MG63 (cell line): ENCODE results near the gene FERMT3. TPM values are rescaled to one million over a fixed set of nuclear protein-coding genes. Genes with fewer than 3 reads are reported as not detected.
"Not testable (repeated sequence)": the region's sequence is repeated elsewhere in the genome, so short reads cannot be mapped to it uniquely, and the experiment has no call there.

Experiments
- DNase-seq: peaks from one replicate; pipeline ENCODE4 v3.0.0-alpha.2; 2020
- H3K27me3 ChIP-seq: fragments of 250-450 bp; sonication (Bioruptor Pico); 2 replicates; pipeline ENCODE4 v1.5.1; 2020; ENCODE audit warnings: mild to moderate bottlenecking, moderate library complexity
- H3K36me3 ChIP-seq: fragments of 250-450 bp; sonication (Bioruptor Pico); 2 replicates; pipeline ENCODE4 v1.5.1; 2020; ENCODE audit warnings: mild to moderate bottlenecking, moderate library complexity
- H3K4me3 ChIP-seq: fragments of 250-450 bp; sonication (Bioruptor Pico); 2 replicates; pipeline ENCODE4 v1.5.1; 2020; ENCODE audit warnings: mild to moderate bottlenecking, moderate library complexity
- H3K9me3 ChIP-seq: fragments of 250-450 bp; sonication (Bioruptor Pico); 2 replicates; pipeline ENCODE4 v1.5.1; 2020; ENCODE audit warnings: mild to moderate bottlenecking, moderate library complexity
- total RNA-seq: library from RNA; depleted of rRNA; stranded (reverse); fragments of >200 nt; shearing (Covaris generic); gene quantifications from 2 replicates; pipeline ENCODE4 v1.2.3, GENCODE V29; 2014; ENCODE audit warnings: low replicate concordance

FERMT3 gene
- total RNA-seq, 1 experiment from 2014 or later = not detected

- Histone ChIP-seq H3K27me3 (no peaks in the 10 kb centered on the region), H3K4me3 (no peak overlapping the region), H3K36me3 (peaks cover 7% of the 10 kb centered on the region), H3K9me3 (no peaks in the 10 kb centered on the region)
- no peak for DNase-seq
Observed at GRCh38 chr11:64237484-64237951, 31.0 kb downstream of the FERMT3 start.

GRCh38 chr11:64238076-64238475 lies 31.6 kb downstream of the FERMT3 start:
- Histone ChIP-seq H3K4me3 (no peak overlapping the region), H3K36me3 (peaks cover 12% of the 10 kb centered on the region), H3K27me3 (no peaks in the 10 kb centered on the region), H3K9me3 (no peaks in the 10 kb centered on the region)
- no peak for DNase-seq

GRCh38 chr11:64238999-64239398 lies 32.5 kb downstream of the FERMT3 start:
- Histone ChIP-seq H3K27me3 (no peaks in the 10 kb centered on the region), H3K36me3 (peaks cover 22% of the 10 kb centered on the region), H3K9me3 (no peaks in the 10 kb centered on the region), H3K4me3 (no peak overlapping the region)
- DNase-seq = no peak

- no peak for DNase-seq
- Histone ChIP-seq H3K9me3 (no peaks in the 10 kb centered on the region), H3K4me3 (peak overlapping the region; percentile 84), H3K36me3 (peaks cover 27% of the 10 kb centered on the region), H3K27me3 (no peaks in the 10 kb centered on the region)
Observed at GRCh38 chr11:64239662-64240434, 33.3 kb downstream of the FERMT3 start.

- peak; percentile 95 for DNase-seq
- H3K36me3 ChIP-seq = peaks cover 35% of the 10 kb centered on the region
- no peaks in the 10 kb centered on the region for H3K27me3 ChIP-seq
Observed at GRCh38 chr11:64240435-64241240, 34.1 kb downstream of the FERMT3 start, which contains the start of gene FKBP2. TSS of gene FKBP2 (plus strand) at chr11:64241095. CDS start at chr11:64242388, 1,293 bp downstream.

GRCh38 chr11:64241241-64241490 lies 34.6 kb downstream of the FERMT3 start:
- Histone ChIP-seq H3K27me3 (no peaks in the 10 kb centered on the region), H3K36me3 (peaks cover 39% of the 10 kb centered on the region)
- peak; percentile 97 for DNase-seq

More at GRCh38 chr11:64240435-64241240, 34.1 kb downstream of the FERMT3 start, which contains the start of gene FKBP2:
- no peaks in the 10 kb centered on the region for H3K9me3 ChIP-seq
- peak within 1 kb of the TSS; percentile 84 for H3K4me3 ChIP-seq

GRCh38 chr11:64241491-64242374 lies 35.2 kb downstream of the FERMT3 start:
- Histone ChIP-seq H3K27me3 (no peaks in the 10 kb centered on the region), H3K4me3 (peak overlapping the region; percentile 84), H3K36me3 (peaks cover 41% of the 10 kb centered on the region), H3K9me3 (no peaks in the 10 kb centered on the region)
- DNase-seq = peak; percentile 69

More at GRCh38 chr11:64241241-64241490, 34.6 kb downstream of the FERMT3 start:
- peak overlapping the region; percentile 84 for H3K4me3 ChIP-seq
- no peaks in the 10 kb centered on the region for H3K9me3 ChIP-seq

- DNase-seq = no peak
- Histone ChIP-seq H3K9me3 (no peaks in the 10 kb centered on the region), H3K36me3 (peaks cover 41% of the 10 kb centered on the region), H3K4me3 (no peak overlapping the region), H3K27me3 (no peaks in the 10 kb centered on the region)
Observed at GRCh38 chr11:64243236-64243854, 36.8 kb downstream of the FERMT3 start.

GRCh38 chr11:64244107-64244506 lies 37.6 kb downstream of the FERMT3 start:
- Histone ChIP-seq H3K4me3 (no peak overlapping the region), H3K27me3 (no peaks in the 10 kb centered on the region), H3K9me3 (no peaks in the 10 kb centered on the region), H3K36me3 (peaks cover 39% of the 10 kb centered on the region)
- no peak for DNase-seq

- DNase-seq = no peak
- no peaks in the 10 kb centered on the region for H3K27me3 ChIP-seq
- peaks cover 39% of the 10 kb centered on the region for H3K36me3 ChIP-seq
- H3K9me3 ChIP-seq = no peaks in the 10 kb centered on the region
- H3K4me3 ChIP-seq = peak overlapping the region; percentile 95
Observed at GRCh38 chr11:64244966-64245365, 38.4 kb downstream of the FERMT3 start.

GRCh38 chr11:64245401-64245796 lies 38.9 kb downstream of the FERMT3 start:
- Histone ChIP-seq H3K27me3 (no peaks in the 10 kb centered on the region), H3K4me3 (peak overlapping the region; percentile 95), H3K9me3 (no peaks in the 10 kb centered on the region), H3K36me3 (peaks cover 39% of the 10 kb centered on the region)
- peak; percentile 71 for DNase-seq

GRCh38 chr11:64245797-64246620 lies 39.5 kb downstream of the FERMT3 start:
- DNase-seq = peak; percentile 98
- no peaks in the 10 kb centered on the region for H3K9me3 ChIP-seq
- peaks cover 39% of the 10 kb centered on the region for H3K36me3 ChIP-seq
- H3K4me3 ChIP-seq = peak overlapping the region; percentile 95
- H3K27me3 ChIP-seq = no peaks in the 10 kb centered on the region

GRCh38 chr11:64246621-64246870 lies 40.0 kb downstream of the FERMT3 start:
- Histone ChIP-seq H3K4me3 (peak overlapping the region; percentile 95), H3K36me3 (peaks cover 38% of the 10 kb centered on the region)
- DNase-seq, H3K9me3 ChIP-seq, H3K27me3 ChIP-seq: not testable (repeated sequence)

- H3K4me3 ChIP-seq = peak within 1 kb of the TSS; percentile 95
- no peaks in the 10 kb centered on the region for H3K27me3 ChIP-seq
- peaks cover 35% of the 10 kb centered on the region for H3K36me3 ChIP-seq
- peak; percentile 92 for DNase-seq
- H3K9me3 ChIP-seq = no peaks in the 10 kb centered on the region
Observed at GRCh38 chr11:64246871-64247728, 40.6 kb downstream of the FERMT3 start, which contains the start of gene PPP1R14B. TSS of gene PPP1R14B (minus strand) at chr11:64246943. CDS start at chr11:64246673, 270 bp downstream.
